Testis (tissue), 3 donors: Measurements from ENCODE around the gene FOXL2NB. TPM values are rescaled to one million over a fixed set of nuclear protein-coding genes. Genes with fewer than 3 reads are reported as not detected.
A peak's percentile ranks its signal among the peaks of the same experiment; 100 is the strongest.

Experiments
- DNase-seq: peaks from one replicate; pipeline ENCODE4 v3.0.0-alpha.2; 2019
- H3K27ac ChIP-seq, 2 donors: fragments of 200-600 bp; sonication (generic); one replicate each; pipeline ENCODE4 v1.5.1; 2019
- H3K27me3 ChIP-seq: fragments of 200-600 bp; sonication (generic); one replicate; pipeline ENCODE4 v1.5.1; 2019
- H3K36me3 ChIP-seq: fragments of 200-600 bp; sonication (generic); one replicate; pipeline ENCODE4 v1.5.1; 2017; ENCODE audit warnings: low read depth; ENCODE audit errors: missing control alignments
- H3K4me1 ChIP-seq: fragments of 200-600 bp; sonication (generic); one replicate; pipeline ENCODE4 v1.5.1; 2019
- H3K4me3 ChIP-seq, 2 donors: fragments of 200-600 bp; sonication (generic); one replicate each; pipeline ENCODE4 v1.5.1; 2017 to 2019
- H3K9me3 ChIP-seq: fragments of 200-600 bp; sonication (generic); one replicate; pipeline ENCODE4 v1.5.1; 2017
- POLR2A ChIP-seq: fragments of 450-650 bp; IDR thresholded peaks from one replicate; pipeline ENCODE4 v1.6.1; 2017; ENCODE audit warnings: antibody characterized with exemption, mild to moderate bottlenecking, moderate library complexity
- WGBS, 2 donors: methylation state at CpG; one replicate each; pipeline ENCODE4 v1.1.5; 2018; 5-methylcytosine and 5-hydroxymethylcytosine counted together
- intact Hi-C: fragments of 100-400 bp; cut with DNase I; formaldehyde crosslinking; loops from one replicate; pipeline ENCODE4 v1.15.1; 2023; ENCODE audit warnings: low total_unique reads
- polyA plus RNA-seq: library from polyadenylated mRNA; stranded (reverse); fragments of 350-450 nt; fragmentation: Illumina TruSeq; extraction: RNeasy Lipid Tissue Mini Kit (QIAGEN cat#74804); gene quantifications from one replicate; pipeline ENCODE4 v1.2.3, GENCODE V29; 2014; ENCODE audit warnings: low read depth, low replicate concordance; ENCODE audit not compliant: insufficient read depth
- total RNA-seq, 2 donors: library from RNA; depleted of rRNA; stranded (reverse); fragments of >200 nt; gene quantifications; one replicate each; pipeline ENCODE4 v1.2.3, GENCODE V29; 2016
- TF ChIP-seq, protein P1 (sequence below), 3 experiments: fragments of 450-650 bp in 2 of 3; fragments of 200-600 bp in 1 of 3; sonication (generic) in 1 of 3; IDR thresholded peaks; one replicate each; pipeline ENCODE4 v1.5.1; 2016 to 2019; ENCODE audit warnings: antibody characterized with exemption in 3 of 3, mild to moderate bottlenecking in 2 of 3, moderate library complexity in 1 of 3

FOXL2NB gene
- total and polyA plus RNA-seq, 3 donors from 2014 or later, result 2.3 to 2.8 (median 2.7) TPM

DNA sequence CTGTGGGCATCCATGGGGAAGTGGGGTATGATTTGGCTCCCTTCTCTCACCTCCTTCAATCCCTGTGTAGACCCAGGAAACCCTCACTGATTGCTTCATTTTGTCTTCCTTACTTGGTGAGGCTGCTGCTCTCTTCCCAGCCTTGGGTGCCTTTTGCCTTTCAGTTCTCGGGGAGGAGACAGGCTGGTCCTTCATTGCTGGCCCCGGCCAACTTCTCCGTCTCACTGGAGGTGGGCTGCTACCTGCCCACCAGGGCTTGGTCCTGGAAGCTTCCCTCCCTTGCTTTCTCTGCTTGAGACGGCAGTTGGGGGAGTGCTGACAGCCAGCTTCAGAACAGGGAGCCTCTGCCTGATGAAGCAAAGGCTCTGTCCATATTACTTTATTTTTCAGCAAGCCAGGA lies 4.7 kb upstream of the FOXL2NB start:
- intact Hi-C loops, result no loop called here
- WGBS, 2 donors, result 76 to 78% methylated on average over 4 of the region's 4 CpGs
- Histone ChIP-seq H3K4me3 (no peak overlapping the region), H3K4me1 (peaks cover 11% of the 10 kb centered on the region), H3K27ac (no peak overlapping the region), H3K27me3 (peaks cover 6% of the 10 kb centered on the region), H3K9me3 (no peaks in the 10 kb centered on the region), H3K36me3 (no peaks in the 10 kb centered on the region)
- DNase-seq, result no peak
- no peak for TF ChIP-seq POLR2A
- TF ChIP-seq, protein P1, sequence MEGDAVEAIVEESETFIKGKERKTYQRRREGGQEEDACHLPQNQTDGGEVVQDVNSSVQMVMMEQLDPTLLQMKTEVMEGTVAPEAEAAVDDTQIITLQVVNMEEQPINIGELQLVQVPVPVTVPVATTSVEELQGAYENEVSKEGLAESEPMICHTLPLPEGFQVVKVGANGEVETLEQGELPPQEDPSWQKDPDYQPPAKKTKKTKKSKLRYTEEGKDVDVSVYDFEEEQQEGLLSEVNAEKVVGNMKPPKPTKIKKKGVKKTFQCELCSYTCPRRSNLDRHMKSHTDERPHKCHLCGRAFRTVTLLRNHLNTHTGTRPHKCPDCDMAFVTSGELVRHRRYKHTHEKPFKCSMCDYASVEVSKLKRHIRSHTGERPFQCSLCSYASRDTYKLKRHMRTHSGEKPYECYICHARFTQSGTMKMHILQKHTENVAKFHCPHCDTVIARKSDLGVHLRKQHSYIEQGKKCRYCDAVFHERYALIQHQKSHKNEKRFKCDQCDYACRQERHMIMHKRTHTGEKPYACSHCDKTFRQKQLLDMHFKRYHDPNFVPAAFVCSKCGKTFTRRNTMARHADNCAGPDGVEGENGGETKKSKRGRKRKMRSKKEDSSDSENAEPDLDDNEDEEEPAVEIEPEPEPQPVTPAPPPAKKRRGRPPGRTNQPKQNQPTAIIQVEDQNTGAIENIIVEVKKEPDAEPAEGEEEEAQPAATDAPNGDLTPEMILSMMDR (IDR thresholded peaks at IDR 0.05), result no peak

DNA sequence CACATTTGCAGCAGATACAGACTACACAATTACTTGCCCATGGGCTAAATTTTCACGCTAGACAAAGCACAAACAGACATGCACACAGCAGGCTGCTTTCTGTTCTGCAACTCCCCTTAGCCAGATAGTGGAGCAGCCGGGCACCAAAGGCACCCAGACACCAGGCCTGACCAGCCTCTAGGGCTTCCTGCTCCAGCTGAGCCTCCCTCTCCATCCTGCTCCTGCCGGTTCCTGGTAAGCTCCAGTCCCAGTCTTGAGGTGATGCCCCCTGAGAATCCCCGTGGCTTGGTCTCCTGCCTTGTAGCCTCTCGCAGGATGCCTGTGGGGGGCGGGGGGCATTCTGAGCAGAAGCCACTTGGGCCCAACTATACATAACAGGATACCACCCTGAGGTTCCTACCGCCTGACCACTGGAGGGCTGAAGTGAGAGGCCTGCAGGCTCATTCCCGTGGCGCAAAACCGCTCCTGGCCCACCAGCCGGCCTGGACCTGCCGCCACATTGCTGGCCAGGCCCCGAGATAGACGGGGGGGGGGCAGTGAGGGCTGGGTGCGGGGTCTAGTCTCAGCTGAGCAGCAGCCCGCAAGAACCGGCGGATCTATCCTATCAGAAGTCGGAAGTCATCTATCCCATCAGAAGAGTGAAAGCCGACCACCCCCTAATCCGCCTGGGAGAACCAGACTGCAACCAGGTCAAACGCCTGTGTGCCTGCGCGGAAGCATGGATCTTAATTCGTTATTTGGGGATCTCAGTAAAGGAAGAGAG lies 4.0 kb upstream of the FOXL2NB start:
- no peaks in the 10 kb centered on the region for H3K36me3 ChIP-seq
- no peak overlapping the region for H3K4me3 ChIP-seq
- no peak for DNase-seq
- WGBS, 2 donors, result 15 to 18% methylated on average over 12 to 25 of the region's 25 CpGs
- no peaks in the 10 kb centered on the region for H3K9me3 ChIP-seq
- peaks cover 14% of the 10 kb centered on the region for H3K4me1 ChIP-seq
- TF ChIP-seq, protein P1 (IDR thresholded peaks at IDR 0.05), result no peak
- no peak for TF ChIP-seq POLR2A
- intact Hi-C loops, result no loop called here
- H3K27ac ChIP-seq, result no peak overlapping the region
- H3K27me3 ChIP-seq, result peaks cover 6% of the 10 kb centered on the region

DNA sequence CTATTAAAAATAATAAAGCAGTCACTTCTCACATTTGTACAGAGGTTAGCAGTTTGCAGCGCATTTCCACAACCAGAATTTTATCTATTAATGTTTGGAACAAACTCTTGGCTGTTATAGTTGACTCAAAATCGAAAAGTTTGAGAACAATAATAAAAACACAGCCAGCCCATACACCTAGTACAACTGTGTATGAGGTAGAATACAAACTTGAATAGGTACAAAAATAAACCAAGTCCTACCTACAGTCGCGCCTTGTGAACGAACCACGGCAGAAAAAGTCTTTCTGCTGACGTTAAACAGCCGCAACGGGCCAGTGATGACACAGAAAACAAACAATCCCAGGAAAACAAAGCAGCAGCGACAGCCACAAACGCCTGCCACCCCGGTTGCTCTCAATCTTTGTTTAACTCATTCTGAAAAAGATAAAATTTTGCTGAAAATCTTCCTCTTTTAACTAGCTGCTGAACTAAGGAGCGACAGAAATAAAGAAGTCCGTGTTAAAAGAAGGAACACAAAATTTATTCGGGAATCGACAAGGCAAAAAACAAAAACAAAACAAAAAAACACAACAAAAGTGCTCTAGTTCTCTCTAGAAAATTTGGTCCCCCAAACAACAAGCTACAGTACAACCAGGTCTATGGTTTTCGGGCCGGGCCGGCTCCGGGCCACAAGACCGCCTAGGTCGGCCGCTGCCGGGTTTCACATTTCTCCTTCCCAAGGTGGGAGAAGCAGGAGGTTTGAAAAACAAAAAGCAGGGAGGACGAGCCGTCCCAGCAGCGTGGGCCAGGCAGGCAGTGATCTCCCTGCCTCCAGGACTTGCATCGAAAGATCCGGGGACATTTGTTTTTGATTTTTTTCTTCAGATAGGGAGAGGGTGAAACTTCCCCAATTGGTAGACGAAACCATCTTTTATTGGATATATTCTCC lies 3.0 kb upstream of the FOXL2NB start:
- Histone ChIP-seq H3K36me3 (no peaks in the 10 kb centered on the region), H3K4me1 (peaks cover 14% of the 10 kb centered on the region), H3K27ac (no peak overlapping the region), H3K9me3 (no peaks in the 10 kb centered on the region), H3K4me3 (peak overlapping the region; percentile 31 to 50), H3K27me3 (peaks cover 6% of the 10 kb centered on the region)
- TF ChIP-seq POLR2A, result no peak
- TF ChIP-seq, protein P1 (IDR thresholded peaks at IDR 0.05), result no peak
- no peak for DNase-seq
- 13 to 16% methylated on average over 30 of the region's 30 CpGs for WGBS, 2 donors
- intact Hi-C loops, result no loop called here

DNA sequence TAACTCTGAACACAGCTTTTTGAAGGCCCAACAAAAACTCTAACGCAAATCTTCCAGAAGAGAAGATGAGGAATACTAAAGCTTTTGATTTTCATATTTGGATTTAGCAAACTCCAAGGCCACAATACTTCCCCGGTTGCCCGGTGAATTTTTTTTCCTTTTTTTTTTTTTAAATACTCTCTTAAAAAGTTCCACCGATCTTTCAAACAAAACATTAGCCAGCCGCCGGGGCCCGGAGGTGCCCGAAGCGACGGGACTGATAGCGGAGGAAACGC lies 2.4 kb upstream of the FOXL2NB start:
- intact Hi-C loops, result no loop called here
- no peaks in the 10 kb centered on the region for H3K9me3 ChIP-seq
- peak overlapping the region; percentile 31 to 50 for H3K4me3 ChIP-seq
- no peak for DNase-seq
- H3K27me3 ChIP-seq, result peaks cover 5% of the 10 kb centered on the region
- H3K27ac ChIP-seq, result no peak overlapping the region
- H3K36me3 ChIP-seq, result no peaks in the 10 kb centered on the region
- H3K4me1 ChIP-seq, result peaks cover 17% of the 10 kb centered on the region
- TF ChIP-seq, protein P1 (IDR thresholded peaks at IDR 0.05), result no peak
- no peak for TF ChIP-seq POLR2A
- WGBS, 2 donors, result 11 to 17% methylated on average over 12 of the region's 12 CpGs
